IPS DF 19.7 (cell line): ENCODE results near the gene EHF.

Experiments used
- DNase-seq: peaks from one replicate; pipeline ENCODE4 v3.0.0-alpha.2; 2013; ENCODE audit warnings: low read depth, low spot score

EHF gene

DNA sequence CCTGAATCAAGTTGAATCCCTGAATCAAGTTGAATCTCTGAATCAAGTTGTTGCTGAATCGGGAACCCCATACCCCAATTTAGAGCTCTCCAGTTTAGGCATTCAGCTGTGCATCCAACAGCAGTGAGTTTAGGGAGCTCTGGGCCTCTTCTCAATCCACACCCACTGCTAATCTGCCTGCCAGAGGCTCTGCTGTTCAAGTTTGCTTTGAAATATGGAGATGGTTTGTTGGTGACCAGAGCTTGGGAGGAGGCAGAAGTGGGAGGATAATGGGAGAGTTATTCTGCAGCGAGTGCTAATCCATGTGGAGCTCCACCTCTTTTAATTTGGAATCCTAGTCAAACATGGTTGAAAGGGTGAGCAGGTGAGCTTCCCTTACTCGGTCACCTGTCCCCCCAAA lies 22.4 kb downstream of the EHF start:
- DNase-seq, result no peak

DNA sequence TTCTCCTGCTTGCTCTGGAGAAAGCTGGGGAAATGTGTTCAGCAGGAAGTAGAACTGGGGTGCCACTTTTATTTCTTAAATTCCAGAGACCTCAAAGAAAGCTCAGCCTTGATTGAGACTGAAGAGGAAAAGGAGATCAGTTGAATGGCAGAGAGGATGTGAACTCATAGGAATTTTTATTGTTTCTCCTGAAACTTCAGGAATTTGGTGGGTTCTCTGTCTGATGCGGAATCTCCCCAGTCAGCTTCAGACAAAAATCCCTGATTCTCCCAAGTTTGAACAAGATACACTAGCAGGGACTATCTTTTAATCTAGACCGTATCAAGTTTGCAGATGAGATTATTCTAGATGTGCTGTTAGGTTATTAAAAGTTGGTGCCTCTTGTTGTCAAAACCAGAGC lies 23.0 kb downstream of the EHF start:
- DNase-seq, result no peak

DNA sequence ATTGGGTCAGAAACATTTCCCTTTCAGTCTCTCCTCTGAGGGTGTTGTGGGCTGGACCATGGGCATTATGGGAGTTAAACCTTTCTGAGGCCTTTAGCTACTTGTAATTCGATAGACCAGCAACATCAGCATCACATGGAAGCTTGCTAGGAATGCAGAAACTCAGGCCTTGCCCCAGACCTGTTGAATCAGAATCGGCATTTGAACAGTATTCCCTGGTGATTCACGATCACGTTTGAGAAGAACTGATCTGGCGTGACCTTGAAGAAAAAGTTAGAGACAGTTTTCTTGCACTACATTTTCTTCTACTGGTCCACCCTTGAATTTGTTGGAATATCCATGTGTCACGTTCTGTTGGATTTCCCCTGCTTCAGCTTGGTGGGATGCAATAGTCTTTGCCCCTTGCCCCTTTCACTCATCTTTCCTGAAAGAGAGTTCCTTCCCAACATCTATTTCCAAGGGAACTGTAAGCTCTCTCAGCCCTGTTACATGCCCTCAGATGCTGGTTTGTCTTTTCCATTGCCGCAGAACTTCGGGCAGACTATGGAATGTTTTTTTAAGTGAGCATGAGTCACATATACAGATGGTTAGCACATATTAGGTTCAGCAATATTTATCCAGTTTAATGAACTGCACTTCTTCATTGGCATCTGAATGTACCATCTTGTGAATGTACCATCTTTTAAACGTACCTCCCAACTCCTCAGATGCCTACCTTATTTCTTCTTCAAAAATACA lies 23.9 kb downstream of the EHF start:
- no peak for DNase-seq

DNA sequence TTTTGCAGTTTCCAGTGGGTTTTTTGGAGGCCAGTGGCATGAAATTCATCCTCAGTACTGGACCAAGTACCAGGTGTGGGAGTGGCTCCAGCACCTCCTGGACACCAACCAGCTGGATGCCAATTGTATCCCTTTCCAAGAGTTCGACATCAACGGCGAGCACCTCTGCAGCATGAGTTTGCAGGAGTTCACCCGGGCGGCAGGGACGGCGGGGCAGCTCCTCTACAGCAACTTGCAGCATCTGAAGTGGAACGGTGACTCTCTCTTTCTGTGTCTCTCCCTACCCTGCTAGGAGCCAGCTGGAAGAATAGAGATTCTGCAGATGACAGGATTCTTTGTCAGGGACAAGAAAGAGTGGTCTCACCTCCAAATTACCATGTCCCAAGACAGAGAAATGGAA lies 25.5 kb downstream of the EHF start:
- DNase-seq, result no peak

DNA sequence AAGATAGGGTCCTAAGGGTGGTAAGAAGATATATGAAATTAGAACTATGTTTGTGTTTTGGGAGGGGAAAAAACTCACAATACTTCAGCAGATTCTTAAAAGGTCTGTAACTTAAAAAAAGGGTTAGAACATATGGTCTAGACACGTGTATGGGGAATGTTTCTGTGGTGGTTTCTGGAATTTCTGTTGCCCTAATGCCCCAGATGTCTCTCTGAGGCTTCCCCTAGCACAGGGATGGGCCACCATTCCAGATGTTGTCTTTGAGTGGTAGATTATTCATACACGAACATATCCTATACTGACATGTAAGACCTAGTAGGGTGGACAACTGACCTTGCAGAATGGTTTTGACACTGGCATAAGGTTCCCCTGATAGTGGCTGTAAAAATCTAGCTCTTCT lies 26.2 kb downstream of the EHF start:
- no peak for DNase-seq

DNA sequence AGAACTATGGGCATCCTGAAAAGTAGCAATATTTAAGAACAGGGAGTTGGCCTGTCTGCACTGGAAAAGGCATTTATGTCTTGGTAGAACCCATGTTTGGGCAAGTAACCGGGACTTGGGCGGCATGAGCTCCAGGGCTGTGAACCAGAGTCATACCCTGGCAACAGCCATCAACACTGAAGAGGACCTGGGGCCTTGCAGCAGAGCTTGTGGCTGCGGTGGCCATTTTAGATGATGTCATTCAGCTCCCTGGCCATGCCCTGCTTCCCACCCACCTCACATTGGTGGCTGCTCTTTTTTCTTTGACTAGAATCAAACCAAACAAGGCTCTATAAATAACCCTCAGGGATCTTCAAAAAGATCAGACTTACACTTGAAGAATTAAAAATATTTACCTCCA lies 26.6 kb downstream of the EHF start:
- DNase-seq, result no peak

DNA sequence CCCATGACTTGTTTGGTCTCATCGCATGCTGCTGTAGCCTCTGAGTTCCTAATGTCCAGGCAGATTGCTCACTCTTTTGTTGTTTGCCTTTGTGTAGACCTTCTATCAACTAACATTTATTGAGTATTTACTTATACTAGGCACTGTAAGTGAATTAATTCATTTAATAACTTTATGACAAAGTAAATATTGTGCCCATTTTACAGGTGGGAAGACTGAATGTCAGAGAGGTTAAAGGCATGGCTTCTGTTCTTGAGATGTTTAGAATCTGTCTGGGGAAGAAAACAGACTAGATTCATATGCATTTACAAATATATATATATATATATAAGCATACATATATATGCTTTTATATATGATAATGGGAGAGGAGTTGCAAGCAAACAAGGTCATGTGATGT lies 27.1 kb downstream of the EHF start:
- no peak for DNase-seq

DNA sequence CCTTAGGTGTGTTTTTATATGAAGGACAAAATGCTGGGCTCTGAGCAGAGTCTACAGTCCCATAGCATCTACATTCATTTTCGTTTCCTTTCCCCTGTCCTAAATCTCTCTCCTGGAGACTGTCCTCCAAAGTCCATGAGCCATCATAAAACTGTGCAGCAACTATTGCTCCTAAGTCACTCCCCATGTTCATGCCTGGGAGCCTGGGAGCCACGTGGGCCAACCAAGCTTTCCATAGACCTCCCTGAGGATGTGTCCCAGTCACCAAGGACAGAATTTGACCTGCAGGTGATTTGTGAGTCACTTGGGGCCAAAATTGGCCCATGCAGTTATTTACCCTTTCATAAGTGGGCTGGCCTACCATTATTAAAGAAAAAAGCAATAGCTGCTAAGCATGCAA lies 28.7 kb downstream of the EHF start:
- DNase-seq, result no peak

DNA sequence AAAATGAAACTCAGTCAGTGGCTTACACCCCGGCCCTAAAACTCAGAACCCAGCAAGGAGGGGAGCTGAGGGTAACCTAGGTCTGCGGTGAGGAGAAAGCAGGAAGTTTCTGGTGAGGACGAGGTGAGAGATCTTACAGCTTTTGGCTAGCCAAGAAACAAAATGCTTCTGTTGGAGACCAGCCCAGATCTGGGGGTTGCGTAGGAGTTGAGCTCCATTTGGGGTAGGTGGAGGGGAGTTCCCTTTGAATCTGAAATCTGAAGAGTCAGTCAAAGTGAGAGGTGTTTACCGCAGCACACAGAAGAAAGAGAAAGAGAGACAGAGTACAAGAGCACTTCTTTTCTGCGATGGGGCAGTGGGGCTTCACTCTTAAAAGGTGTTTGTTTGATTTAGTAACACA lies 29.6 kb downstream of the EHF start:
- DNase-seq, result no peak

DNA sequence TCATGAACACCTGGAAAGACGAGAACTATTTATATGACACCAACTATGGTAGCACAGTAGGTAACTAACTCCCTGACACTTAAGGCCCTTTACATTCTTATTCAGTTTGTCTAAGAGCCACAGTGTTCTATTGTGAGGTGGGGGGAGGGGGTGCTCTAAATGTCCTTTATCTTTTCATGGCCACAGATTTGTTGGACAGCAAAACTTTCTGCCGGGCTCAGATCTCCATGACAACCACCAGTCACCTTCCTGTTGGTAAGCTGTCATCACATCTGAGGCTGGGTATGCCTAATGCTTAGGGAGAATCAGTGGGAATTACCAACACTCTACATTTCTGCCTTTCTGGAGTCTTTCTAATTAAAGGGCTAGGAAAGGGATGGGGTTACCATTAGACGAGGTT lies 30.7 kb downstream of the EHF start:
- no peak for DNase-seq

DNA sequence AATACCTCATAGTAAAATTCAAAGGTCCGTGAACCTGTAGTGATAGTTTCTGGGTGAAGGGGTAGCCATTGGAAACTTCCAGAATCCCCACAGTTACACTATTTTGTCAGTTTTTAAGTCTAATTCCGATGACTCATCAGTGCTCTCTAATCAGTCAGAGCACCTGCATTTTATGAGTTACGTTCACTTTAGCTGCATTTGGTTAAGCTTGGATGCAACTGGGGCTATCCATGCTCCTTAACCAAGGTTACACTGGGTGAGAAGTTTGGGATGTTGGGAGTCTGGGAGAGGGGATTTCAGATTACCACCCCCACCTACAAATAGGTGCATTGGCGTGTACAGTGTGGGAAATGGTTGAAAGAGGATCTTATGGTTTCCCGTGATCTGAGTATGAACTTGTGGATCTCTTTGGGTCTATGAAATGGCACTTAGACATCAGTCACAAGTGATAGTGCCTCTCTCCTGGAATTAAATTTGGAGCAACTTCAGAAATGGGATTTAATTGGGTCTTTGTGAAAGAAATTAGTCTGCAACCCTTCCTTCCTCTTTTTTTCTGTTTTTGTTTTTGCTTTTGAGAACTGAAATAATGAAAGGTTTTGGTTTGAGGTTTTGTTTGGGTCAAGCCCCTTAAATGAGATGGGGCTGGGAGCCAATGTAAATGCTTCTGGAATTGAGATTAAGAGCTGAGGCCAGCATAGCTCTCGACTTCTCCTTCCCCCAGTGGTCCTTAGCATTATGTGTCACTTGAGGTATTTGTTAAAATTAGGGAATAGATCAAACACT lies 31.5 kb downstream of the EHF start:
- no peak for DNase-seq

DNA sequence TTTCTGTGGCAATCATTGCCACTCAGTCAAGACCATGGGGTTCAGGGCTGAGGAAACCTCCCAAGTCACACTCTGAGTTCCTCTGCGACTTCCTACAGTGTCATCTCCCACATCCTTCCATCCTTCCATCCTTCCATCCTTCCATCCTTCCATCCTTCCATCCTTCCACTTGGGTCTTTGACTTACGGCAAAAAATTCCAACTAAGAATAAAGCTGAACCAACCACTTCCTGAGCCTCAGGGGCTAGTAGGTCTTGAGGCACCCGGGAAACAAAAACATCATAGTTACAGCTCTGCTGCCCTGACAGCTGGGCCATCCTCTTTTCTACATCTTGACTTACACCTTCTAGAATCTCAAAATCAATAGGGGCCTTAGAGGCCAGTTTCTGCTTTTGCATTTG lies 32.1 kb downstream of the EHF start:
- DNase-seq, result no peak

DNA sequence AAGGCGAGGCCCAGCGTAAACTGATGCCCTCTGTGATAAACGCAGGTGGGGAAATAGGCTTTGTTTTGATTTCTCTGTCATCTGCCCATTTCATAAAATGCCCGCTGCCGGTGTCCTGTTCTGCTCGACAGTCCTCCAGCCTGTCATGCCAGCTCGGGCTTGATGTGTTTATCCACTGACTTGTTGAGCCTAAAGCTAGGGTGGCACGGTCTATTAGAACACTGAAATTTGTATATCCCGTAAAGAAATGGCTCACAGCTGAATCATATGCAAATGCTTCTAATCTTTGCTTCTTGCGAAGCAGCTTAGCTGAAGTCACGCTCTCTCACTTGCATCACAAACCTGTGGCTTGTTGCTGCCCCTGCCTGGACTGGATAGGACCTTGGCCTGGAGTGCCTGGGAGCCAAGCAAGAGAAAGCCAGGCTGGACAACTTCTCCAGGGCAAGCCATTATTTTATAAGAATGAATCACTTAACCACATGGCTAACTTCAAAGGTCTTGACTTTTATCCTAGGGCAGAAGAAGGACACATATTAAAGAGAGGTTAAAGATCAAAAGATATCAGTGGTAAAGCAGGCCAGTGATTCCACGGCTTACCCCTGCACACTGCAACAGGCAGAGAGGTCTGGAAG lies 33.1 kb downstream of the EHF start:
- no peak for DNase-seq

DNA sequence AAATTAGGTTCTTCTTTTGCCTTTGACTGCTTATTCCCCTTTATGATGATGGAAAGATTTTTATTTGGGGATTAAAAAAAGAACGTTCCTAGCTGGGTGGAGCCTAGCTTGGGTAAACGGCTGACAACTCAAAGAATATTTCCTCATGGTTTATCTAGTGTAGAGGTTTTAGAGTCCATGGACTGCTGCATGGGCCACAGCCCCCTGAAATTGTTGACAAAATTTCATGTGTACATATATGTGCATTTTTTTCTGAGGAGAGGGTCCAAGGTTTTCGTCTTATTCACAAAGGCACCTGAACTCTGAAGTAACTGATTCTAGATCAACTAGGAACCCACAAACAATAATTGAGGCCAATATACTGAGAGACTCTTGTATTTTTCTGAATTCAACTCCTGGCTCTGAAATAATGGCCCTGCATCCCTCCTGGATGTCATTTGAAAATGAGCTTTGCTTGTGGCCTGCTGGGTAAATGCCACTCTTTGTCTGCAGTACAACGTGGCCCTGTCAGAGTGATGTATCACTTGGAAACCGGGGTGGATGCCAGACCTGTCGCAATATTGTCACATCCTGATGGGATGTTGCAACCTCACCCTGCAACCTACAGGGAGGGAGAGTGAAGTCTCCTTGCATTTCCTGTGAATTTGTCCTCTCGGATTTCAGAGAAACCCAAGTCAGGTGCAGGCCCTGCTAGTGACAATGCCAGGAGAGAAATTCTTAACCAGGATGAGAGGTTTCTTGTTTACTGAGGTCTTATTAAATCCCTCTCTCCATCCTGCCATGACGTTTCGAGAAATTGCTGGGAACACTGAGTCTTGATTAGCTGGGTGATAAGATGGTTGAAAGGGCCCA lies 33.8 kb downstream of the EHF start:
- DNase-seq, result no peak

DNA sequence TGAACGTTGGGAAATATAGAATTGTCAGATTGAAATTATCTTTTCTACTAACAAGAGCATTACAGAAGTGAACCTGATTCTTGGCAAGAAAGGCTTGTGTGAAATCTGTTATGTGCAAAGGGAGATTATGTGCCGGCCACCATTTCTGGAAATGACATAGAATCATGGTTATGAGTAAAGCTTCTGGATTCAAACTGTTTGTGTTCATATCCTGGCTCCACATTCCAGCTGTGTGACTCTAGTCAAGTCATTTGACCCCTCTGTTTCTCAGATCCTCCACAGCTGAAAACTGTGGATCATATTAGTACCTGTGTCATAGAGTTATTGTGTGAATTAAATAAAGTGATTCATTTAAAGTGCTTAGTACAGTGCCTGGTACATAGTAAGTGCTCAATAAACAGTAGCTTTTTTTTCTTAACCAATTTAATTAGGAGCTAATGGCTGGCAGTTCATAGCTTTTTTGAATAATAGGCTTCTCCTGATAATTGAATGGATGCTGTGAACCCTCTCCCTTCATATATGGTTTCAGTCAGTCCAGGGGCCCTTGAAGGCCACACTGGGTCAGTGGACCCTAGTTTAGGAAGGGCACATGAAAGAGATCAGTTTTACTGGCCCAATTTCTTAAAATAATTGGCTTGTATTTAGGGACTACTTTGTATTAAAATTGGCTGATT lies 34.6 kb downstream of the EHF start:
- DNase-seq, result no peak

DNA sequence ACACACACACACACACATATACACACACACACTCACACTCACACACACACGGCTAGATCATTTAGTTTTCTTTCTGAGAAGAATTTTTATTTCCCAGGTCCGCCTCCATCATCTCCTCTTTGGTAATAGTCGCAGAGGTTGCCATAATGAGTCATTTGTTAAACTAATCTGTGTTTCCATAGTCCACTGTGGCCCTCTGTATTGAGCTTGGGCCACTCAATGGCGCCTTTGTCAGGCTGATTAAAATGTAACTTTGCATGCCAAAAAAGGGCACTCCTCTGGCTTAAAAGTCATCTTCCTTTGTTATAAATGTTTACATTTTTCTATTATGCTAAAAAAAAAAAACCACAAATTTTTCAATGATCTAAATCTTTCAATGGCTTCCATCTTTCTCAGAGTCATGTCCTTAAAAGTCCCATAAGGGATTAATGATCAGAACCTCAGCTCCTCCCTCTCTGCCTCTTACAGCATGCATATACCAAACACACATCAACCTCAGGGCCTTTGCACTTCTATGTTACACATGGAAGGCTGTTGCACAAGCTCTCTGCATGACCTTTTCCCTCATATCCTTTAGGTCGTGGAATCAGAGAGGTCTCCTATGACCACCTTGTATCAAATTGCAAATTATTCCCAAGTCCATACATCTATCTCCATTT lies 35.3 kb downstream of the EHF start:
- DNase-seq, result no peak

DNA sequence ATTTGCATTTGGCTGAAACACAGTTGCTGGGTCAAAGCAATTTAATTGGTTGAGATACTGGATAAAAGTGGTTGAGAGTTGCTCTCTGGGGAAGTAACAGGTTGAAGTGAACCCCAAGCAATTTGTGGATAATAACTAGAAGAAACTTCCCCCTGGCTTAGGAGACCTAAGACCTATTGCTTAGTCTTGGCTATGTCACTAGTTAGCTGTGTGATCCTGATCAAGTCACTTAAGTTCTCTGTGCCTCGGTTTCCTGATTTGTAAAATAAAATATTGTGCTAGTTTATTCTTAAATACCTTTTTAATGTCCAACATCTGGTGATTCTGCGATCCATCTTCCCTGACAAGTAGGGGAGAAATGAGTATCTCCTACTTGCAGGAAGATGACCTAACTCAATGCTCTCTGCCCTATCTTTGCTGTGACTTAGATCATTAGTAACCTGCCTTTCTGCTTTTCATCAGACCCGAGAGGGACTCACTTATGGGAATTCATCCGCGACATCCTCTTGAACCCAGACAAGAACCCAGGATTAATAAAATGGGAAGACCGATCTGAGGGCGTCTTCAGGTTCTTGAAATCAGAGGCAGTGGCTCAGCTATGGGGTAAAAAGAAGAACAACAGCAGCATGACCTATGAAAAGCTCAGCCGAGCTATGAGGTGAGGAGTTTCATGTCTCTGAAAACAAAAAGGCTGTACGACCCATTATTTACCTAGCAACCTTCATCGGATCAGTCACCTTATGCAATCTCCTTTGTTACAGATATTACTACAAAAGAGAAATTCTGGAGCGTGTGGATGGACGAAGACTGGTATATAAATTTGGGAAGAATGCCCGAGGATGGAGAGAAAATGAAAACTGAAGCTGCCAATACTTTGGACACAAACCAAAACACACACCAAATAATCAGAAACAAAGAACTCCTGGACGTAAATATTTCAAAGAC lies 37.5 kb downstream of the EHF start:
- DNase-seq, result no peak

DNA sequence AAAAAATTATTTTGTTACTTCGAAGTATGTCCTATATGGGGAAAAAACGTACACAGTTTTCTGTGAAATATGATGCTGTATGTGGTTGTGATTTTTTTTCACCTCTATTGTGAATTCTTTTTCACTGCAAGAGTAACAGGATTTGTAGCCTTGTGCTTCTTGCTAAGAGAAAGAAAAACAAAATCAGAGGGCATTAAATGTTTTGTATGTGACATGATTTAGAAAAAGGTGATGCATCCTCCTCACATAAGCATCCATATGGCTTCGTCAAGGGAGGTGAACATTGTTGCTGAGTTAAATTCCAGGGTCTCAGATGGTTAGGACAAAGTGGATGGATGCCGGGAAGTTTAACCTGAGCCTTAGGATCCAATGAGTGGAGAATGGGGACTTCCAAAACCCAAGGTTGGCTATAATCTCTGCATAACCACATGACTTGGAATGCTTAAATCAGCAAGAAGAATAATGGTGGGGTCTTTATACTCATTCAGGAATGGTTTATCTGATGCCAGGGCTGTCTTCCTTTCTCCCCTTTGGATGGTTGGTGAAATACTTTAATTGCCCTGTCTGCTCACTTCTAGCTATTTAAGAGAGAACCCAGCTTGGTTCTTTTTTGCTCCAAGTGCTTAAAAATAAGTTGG lies 38.3 kb downstream of the EHF start:
- DNase-seq, result no peak
